Hepatic stellate cell (primary cell): ENCODE measurements around the gene C6.
A peak's percentile ranks its signal among the peaks of the same experiment; 100 is the strongest.
"Not testable (repeated sequence)": the region's sequence is repeated elsewhere in the genome, so short reads cannot be mapped to it uniquely, and the experiment has no call there.

Experiments
- DNase-seq: peaks from one replicate; pipeline ENCODE4 v3.0.0; 2011; ENCODE audit warnings: low spot score

Gene C6

DNA sequence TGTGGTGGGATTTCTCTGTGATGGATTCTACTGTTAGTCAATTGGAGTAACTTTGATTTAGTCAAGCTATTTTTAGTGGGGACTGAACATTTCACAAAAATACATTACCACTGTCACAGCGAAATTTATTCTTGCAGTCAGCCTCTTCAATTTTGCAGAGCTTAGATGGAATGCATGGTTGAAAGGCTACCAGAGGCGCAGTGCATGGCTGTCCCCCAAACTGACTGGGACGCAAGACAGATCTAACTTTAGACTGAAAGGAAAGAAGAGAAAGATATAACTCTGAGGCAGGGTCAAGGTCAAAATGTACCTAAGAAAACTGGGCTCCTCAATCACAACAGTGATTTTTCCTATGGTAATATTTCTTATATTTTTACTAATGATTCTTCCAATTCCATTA, 13.7 kb downstream of the C6 start:
- DNase-seq: no peak

DNA sequence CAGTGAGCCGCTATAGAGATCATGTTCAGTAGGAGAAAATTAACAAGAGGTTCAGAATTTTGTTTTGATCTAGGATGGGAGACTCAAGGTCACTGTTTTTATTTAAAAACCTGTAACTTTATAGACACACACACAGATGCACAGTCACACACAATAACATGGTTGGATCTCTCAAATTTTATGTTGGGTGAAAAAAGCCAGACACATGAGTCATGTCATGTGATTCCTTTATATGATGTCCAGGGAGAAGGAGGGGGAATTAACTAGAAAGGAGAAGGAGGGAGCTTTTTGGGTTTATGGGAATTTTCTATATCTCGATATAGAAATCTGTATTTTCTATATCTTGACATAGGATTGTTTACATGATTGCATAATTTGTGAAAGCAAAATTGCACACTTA, 17.1 kb downstream of the C6 start:
- DNase-seq: no peak

DNA sequence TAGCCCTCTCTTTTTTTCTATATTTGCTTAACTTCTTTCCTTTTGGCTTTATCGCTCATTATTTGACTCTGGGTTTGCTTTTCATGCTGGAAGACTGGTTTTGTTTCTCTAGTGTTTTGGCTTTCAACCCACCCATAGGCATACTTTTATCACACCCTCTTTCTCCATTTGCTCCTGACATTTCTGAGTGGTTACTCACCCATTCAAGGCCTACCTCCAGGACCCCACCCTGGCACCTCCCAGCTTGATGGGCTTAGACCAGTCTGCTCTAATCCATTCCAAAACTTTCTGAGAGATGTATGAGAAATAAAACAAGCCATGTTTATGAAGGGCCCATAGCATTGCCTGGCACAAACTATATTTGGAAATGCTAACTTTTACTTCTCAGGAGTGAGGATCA, 18.1 kb downstream of the C6 start:
- DNase-seq: no peak

DNA sequence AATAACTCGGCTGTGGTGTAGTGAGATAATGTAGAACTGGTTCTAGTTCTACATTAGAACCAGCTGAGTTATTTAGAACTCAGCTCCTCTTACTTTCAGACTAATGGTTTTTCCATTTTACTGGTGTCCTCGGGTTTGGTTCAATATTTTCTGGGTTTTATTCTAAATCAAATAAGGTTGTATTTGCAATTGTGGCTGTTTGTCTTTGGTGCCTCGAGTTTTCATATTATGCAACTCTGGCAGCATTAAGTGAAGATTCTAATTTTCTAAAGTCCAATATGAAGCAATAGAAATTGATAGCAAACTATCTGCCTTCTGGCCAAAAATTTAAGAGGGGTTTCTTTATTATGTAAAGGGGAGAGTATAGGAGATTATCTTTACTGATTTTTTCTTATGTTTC, 19.0 kb downstream of the C6 start:
- no peak for DNase-seq

DNA sequence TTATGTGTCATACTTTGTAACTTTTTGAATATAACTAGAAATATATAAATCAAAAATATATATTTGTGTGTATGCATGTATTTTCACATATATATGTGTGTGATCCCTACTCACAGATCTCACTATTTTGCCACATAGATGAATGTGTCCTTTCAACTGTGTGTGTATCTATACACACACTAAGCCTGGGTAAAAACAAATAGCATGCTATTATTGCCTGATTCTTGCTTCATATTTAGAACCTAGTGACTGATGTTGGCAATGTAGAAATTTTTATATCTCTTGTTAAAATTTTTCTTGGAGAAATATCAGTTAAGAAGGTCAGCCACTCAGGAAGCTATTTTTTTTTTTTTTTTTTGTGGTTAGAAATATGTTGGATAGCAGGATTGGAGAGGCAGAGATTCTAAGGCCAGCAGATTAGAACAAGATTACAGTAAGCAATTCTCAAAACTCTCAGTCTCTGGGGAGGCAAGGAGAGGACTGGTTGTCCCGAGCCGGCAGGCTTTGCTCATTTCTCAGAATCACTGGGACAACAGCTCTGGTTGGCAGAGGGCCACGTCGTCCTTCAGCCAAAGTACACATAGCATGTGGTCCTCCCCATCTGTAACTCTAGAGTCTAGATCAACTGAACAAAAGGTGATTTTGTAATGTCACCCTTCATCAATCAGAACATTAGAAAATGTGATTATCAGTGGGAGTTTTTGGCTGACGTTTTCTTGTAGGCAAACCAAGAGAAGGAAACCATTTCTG, 19.7 kb downstream of the C6 start:
- DNase-seq: peak; percentile 21

DNA sequence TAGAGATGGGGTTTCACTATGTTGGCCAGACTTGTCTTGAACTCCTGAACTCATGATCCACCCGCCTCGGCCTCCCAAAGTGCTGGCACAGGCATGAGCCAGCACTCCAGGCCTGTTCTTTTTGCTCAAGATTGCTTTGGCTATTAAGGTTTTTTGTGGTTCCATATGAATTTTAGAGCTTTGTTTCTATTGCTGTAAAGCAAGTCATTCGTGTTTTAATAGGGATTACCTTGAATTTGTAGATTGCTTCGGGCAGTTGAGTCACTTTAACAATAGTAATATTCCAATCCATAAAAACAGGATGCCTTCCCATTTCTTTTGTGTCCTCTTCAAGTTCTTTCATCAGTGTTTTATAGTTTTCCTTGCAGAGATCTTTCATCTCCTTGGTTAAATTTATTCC, 22.1 kb downstream of the C6 start:
- no peak for DNase-seq

DNA sequence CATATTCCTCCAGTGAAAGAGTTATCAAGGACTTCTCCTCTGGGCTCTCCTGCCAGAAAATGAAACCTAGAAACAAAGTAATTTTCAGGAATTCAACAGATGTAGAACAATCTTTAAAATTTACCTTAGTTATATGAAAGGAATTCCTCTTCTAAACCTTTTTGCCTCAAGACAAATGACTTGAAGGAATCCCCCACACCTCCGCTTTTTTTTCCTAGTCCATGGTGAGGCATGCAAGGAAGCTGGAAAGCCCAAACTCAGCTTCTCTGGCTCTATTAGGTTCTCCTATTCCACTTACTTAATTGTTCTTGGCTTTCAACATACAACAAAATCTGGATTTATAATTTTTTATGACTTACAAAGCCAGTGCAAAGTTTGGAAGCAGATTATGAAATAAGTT, 27.2 kb downstream of the C6 start:
- no peak for DNase-seq

DNA sequence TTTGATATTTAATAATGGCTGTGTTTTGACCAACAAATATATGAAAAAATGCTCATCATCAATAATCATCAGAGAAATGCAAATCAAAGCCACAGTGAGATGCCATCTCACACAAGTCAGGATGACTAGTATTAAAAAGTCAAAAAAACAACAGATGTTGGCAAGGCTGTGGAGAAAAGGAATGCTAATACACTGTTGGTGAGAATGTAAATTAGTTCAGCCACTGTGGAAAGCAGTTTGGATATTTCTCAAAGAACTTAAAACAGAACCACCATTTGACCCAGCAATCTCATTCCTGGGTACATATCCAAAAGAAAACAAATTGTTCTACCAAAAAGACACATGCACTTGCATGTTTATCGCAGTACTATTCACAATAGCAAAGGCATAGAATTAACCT, 30.0 kb downstream of the C6 start:
- DNase-seq: not testable (repeated sequence)

DNA sequence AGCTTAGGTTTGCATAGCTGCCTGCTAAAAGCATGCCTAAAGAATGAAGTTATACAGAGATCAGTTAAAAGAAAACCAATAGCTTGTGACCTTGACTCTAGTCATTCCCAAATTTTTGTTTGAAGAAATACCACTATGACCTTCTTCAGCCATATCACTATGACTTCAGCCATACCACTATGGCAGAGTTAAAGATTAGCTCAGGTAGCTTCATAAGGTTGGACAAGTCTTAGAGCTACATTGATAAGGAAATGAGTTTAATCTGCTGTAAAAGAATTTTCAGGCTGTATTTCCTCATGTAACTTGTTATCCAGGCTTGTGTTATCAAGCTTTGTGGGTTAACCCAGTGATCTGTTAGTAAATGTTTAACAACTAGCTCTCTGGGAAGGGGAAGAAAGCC, 30.7 kb downstream of the C6 start:
- no peak for DNase-seq

DNA sequence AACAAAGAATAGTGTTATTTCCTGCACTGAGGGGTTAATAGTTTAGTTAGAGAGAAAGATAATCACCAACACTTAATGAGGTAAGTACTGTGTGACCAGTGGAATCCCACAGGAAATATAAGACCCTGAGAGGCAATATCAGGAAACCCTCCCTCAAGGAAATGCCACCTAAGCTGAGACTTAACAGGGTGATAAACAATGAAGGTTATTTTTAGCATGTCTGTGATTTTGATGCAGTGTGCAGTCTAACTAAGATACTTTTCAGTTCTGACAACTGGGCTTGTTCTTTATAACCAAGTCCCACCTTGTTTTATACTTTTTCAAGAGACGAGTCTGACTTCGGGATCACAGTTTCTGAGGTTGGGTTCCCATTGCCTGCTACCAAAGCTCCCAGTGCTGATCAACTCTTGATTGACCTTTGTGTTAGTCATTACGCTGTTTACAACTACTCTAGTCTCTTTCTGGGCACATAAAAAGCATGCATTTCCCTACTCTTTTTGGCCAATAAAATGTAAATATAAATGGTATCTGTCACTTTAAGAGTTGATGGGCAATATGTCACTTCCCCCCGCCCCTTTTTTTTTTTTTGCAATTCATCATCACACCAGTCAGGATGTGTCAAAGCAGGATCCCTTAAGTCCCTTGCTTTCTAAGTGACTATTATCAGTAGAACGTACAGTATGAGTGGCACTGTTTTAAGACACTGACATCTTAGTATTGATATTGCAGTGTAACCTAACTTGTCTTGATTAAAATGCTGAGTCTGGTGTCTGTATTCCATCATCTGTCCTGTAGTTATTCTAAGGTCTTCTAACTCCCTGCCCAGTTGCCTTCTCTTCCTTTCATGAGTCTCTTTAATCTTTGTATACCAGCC, 31.4 kb downstream of the C6 start:
- no peak for DNase-seq

DNA sequence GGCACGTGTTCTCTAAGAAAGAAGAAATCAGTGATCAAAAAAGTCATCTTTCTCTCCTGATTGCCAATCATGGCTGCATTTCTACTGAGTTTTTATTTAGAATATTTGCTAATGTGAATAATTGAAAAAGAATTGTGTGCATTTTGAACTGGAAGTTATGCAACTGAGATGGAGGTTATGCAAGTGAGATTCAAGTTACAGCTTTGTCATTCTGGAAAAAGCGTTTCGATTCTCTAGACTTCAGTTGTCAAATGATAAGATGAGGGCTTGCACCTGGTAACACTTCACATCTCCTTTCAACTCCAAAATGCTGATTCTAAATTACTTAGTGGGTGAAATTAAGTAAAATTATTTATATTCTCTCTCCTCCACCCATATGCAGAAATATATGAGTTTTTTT, 36.4 kb downstream of the C6 start:
- no peak for DNase-seq

DNA sequence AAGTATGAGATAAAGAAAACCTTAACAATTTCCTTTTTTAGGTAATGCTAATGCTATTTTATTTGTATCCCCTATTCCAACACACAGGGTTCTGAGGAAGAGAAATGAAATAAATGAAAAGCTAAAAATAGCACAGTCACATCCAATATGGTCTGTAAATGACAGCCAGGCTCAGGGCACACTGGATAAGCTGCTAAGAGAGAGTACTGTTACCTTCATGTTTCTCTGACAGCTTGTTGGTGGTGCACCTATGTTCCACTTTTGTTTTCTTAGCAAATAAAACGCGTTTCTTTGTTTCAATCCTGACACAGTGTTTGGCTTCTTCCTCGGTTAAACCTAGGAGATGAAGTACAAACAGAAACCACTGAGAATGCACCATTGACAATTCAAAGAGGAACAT, 41.3 kb downstream of the C6 start:
- DNase-seq: no peak

DNA sequence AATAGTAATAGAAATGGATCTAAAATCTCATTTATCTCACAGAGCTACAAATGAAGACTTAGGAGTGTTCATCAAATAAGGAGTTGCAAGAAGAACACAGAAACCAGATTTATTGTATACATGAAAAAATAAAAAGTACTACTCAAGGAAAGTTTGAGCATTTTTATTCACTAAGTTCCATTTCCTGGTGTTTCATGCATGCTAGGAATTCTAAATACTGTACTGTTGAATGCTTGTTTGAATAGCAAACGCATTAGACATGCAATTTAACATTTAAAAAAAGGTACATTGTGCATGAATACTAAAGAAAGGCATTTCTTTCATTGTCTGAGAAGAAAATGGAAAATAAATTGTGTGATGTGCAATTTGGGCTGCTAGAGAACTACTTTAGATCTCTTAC, 52.1 kb downstream of the C6 start:
- peak; percentile 1 for DNase-seq

DNA sequence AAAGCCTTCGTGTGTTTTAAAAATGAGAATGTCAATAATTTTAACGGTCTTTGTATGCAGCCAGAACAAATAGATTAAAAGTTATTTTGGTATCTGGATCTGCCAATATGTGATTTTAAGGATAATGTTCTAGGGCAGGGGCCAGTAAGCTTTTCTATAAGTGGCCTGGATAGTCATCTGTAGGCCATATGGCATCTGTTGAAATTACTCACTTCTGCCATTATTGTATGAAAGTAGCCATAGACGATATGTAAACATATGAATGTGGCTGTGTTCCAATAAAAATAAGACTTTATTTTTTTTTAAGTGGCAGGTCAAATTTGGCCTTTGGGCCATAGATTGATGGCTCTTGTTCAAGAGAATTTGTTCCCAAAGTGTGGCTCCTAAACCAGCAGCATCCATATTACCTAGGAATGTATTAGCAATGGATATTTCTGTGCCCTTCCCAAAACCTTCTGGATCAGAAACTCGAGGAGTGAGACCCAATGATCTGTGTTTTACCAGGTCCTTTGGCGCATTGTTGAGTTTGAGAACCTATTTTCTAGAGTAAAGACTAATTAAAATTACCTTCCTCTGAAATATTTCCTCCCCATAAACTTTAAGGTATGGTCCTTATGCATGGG, 55.9 kb downstream of the C6 start:
- DNase-seq: no peak

DNA sequence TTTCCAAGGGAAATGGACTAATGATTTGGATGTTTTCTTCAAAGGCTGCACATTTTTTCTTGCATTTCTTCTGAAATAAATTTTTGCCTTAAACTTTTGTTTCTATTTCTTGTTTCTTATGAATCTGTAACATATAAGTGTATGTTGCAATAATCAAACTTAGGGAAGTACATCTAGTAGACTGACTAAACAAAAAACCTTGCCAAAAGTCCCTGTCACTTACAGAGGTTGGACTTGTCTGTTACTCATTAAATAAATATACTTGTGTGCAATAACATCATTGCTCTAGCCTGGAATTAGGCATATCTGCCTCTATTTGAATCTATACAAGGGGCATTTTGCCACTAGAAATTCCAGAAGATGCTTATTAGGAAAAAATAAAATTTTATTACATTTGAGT, 56.6 kb downstream of the C6 start:
- peak; percentile 3 for DNase-seq

DNA sequence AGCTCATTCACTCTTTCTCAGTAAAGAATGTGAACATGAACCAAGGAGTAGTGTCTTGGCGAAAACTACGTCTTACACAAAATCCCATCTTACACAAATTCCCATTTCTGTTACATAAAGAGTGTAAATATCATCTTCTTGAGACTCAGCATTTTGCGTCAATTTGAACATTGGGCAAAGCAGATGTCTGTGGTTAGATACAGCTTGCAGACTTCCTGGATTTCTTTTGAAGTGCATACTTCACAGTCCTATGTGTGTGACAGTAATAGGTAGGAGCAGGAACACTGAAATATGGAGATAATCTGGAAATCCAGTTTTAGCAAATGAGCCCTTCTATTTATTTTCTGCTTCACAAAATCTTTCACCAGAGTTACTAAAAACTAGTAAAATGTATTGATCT, 58.8 kb downstream of the C6 start:
- DNase-seq: no peak

DNA sequence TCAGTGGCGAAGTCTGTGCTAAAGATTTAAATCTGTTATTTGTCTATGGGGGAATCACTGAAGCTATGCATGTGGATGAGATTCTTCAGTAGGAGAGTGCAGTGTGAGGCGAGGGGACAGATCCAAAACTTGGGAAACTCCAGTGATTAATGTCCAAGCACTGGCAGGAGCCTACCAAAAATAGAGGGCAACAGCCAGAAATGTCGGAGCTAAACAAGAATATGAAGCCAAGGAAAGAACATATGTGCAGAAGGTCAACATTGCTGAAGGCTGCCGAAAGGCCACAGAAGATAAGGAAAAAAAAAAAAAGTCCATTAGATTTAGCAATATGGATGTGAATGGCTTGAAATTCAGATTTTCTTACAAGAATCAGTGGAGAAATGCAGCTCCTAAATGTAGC, 61.8 kb downstream of the C6 start:
- DNase-seq: no peak

DNA sequence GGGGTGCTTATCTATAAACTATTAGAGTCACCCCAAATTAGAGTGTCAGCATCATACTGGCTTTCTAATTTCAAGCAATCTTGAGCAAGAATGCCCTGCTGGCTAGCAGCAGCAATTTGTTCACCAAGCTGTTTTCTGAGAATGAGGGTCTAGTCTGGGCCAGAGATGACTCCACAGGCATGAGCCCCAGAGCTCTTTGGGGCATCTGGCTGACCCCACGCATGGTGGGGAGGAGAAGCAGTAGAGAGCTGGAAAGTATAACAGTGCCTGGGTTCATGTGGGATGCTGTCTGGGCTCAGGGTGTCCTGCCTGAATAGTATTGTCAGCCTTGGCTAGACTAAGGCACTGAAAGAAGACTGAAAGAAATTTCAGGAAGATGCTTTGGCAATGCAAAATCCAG, 64.9 kb downstream of the C6 start:
- DNase-seq: no peak

DNA sequence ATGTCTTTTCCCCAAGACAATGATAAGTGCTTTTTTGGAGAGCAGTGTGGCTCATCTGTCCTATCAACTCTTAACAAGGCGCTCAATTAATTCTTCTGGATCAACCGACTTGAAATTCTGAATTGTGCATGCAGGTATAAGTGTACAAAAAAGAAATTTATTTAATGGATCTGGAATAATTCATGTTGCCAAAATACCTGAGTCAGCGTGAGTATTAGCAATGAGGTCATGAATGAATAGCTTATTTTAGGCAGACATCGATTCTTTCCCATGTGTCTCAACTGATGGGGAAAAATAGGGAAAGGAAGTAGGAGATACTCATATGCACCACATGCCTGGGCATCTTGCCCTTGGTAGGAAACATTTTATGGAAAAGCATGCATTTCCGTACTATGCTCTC, 68.0 kb downstream of the C6 start:
- DNase-seq: no peak

DNA sequence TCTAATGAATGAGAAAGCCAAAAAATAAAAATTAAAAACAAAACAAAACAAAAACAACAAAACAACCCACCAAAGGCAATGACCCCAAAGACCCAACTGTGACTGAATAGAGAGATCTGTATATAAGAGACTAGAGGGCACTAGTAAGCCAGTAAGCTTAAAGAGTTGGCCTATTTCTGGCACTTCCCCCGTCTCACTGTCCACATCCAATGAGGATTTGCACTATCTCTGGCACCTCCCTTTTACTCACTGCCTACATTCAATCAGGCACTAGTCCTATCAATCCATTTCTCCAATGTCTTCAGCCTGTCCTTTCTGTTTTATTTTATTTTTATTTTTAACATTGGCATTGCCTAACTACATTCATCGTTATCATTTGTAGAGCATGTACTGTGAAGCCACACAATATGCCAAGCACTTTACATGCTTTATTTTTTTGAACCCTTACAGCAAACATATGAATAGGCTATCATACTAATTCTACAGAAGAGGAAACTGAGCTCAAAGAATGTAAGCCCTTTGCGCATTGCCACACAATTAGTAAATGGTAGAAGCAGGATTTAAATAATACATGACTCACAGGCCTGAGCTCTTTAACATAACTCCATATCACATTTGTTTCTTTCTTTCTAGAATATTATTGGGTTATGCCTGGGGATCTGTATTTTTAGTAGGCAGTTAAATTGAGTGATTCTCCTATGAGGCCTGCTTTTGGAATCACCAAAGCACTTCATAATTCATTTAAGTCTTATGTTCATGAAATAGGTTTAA, 70.0 kb downstream of the C6 start:
- DNase-seq: no peak

DNA sequence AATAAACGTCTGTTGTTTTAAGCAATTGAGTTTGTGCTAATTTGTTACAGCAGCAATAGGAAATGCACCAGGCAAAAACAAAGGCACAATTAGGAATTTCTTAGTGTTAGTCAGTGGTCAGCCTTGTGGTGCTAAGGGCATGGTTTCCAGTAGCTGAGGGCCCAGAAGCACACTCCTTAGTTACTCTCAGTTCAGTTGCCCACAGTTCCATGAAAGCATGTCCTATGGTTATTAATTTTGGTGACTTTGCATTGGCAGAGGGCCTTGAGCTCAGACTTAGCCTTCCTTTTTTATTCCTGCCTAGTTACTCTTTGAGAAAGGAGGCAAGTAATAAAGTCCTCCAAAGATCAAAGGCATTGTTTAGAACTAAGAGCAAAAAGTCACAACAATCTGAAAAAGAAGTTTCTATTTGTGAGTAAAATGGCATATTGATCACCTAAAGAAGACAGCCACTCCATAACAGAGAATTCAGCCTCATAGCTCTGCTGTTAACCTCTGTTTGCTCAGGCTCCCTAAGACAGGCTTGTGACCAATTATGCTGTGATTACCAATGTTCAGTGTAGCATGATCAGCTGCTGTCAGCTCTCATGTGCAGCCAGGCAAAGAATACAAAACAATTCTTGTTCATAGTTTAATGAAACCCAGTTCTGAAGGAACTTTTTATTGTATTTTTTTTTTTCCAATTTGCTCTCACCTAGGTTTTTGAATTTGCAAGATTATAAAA, 85.2 kb downstream of the C6 start:
- DNase-seq: no peak

DNA sequence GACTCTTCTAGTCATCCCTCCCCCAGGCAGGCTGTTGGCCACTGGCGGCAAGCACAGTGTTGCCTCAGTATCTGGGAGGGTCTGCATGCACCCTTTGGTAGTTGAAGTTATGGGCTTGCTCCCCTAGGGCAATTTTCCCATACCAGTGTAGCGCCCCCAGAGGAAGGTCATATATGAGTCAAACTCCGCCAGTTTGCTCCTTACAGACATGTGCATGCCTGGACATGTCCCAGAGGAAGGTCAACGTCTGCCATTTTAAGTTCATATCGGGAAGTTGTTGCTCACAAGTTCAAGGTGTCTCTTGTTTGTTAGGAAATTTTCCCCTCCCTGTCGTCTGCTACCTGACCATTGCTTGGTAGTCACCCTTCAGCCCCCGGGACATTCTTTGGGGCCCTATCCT, 90.9 kb downstream of the C6 start:
- DNase-seq: no peak
